ENCODE results near the gene SPINK2.

The SPINK2 gene

GRCh38 chr4:56788081-56788480 lies 33.4 kb downstream of the SPINK2 start:
- Histone ChIP-seq H3K23ac (ENCODE audit: low read length) (no peak overlapping the region), H3K79me2 (ENCODE audit: control insufficient read depth, insufficient read depth, low read length, poor library complexity) (no peaks in the 10 kb centered on the region), H3K79me1 (ENCODE audit: low read length) (no peaks in the 10 kb centered on the region), H3K27ac (ENCODE audit: low read depth, low read length) (no peak overlapping the region), H3K18ac (ENCODE audit: low read length) (no peak overlapping the region), H2AK5ac (ENCODE audit: low read length) (no peak overlapping the region), H3K27me3 (ENCODE audit: insufficient read depth, low read length) (no peaks in the 10 kb centered on the region), H3K4ac (ENCODE audit: low read depth, low read length) (no peak overlapping the region), H2BK5ac (ENCODE audit: low read depth, low read length, poor library complexity) (no peak overlapping the region), H4K91ac (ENCODE audit: low read depth, low read length) (no peak overlapping the region), H3K36me3 (ENCODE audit: control insufficient read depth in 1 of 2, insufficient read depth in 2 of 2, low read length in 2 of 2) (no peaks in the 10 kb centered on the region), H2AFZ (ENCODE audit: insufficient read depth, low read length, poor library complexity) (no peak overlapping the region), H2BK120ac (ENCODE audit: insufficient read depth, low read length, poor library complexity) (no peak overlapping the region), H2BK12ac (ENCODE audit: low read length) (no peak overlapping the region), H4K12ac (ENCODE audit: low read depth, low read length) (no peak overlapping the region), H3K14ac (ENCODE audit: low read length) (no peak overlapping the region), H3K4me2 (ENCODE audit: low read length) (no peak overlapping the region), H3K4me3 (ENCODE audit: low read depth, low read length) (no peak overlapping the region), H3K4me1 (ENCODE audit: control insufficient read depth in 1 of 2, insufficient read depth in 2 of 2, low read length in 2 of 2) (peaks cover 0 to 2% of the 10 kb centered on the region in 2 experiments), H3K9ac (ENCODE audit: low read length) (no peak overlapping the region), H4K8ac (ENCODE audit: low read depth, low read length) (no peak overlapping the region), H3K9me3 (ENCODE audit: insufficient read depth, low read depth, low read length) (no peaks in the 10 kb centered on the region)
- no CpG with 5 or more reads among the region's 7 CpGs for WGBS (ENCODE audit: extremely low coverage, insufficient coverage, insufficient read length)
- no peak for DNase-seq

GRCh38 chr4:56787380-56787779 lies 34.1 kb downstream of the SPINK2 start:
- WGBS (ENCODE audit: extremely low coverage, insufficient coverage, insufficient read length) = no CpG with 5 or more reads among the region's 6 CpGs
- Histone ChIP-seq H3K27me3 (ENCODE audit: insufficient read depth, low read length) (no peaks in the 10 kb centered on the region), H3K4me3 (ENCODE audit: low read depth, low read length) (no peak overlapping the region), H4K91ac (ENCODE audit: low read depth, low read length) (no peak overlapping the region), H2AK5ac (ENCODE audit: low read length) (no peak overlapping the region), H4K12ac (ENCODE audit: low read depth, low read length) (no peak overlapping the region), H3K4me2 (ENCODE audit: low read length) (no peak overlapping the region), H3K36me3 (ENCODE audit: control insufficient read depth in 1 of 2, insufficient read depth in 2 of 2, low read length in 2 of 2) (no peaks in the 10 kb centered on the region), H3K9me3 (ENCODE audit: insufficient read depth, low read depth, low read length) (no peaks in the 10 kb centered on the region), H3K27ac (ENCODE audit: low read depth, low read length) (no peak overlapping the region), H2BK5ac (ENCODE audit: low read depth, low read length, poor library complexity) (no peak overlapping the region), H3K4me1 (ENCODE audit: control insufficient read depth in 1 of 2, insufficient read depth in 2 of 2, low read length in 2 of 2) (peaks cover 0 to 2% of the 10 kb centered on the region in 2 experiments), H3K4ac (ENCODE audit: low read depth, low read length) (no peak overlapping the region), H3K79me1 (ENCODE audit: low read length) (no peaks in the 10 kb centered on the region), H3K18ac (ENCODE audit: low read length) (no peak overlapping the region), H2BK12ac (ENCODE audit: low read length) (no peak overlapping the region), H2AFZ (ENCODE audit: insufficient read depth, low read length, poor library complexity) (no peak overlapping the region), H3K9ac (ENCODE audit: low read length) (no peak overlapping the region), H3K23ac (ENCODE audit: low read length) (no peak overlapping the region), H3K14ac (ENCODE audit: low read length) (no peak overlapping the region), H4K8ac (ENCODE audit: low read depth, low read length) (no peak overlapping the region), H2BK120ac (ENCODE audit: insufficient read depth, low read length, poor library complexity) (no peak overlapping the region), H3K79me2 (ENCODE audit: control insufficient read depth, insufficient read depth, low read length, poor library complexity) (no peaks in the 10 kb centered on the region)
- DNase-seq = no peak

- Histone ChIP-seq H3K79me2 (ENCODE audit: control insufficient read depth, insufficient read depth, low read length, poor library complexity) (no peaks in the 10 kb centered on the region), H3K4me2 (ENCODE audit: low read length) (no peak overlapping the region), H3K36me3 (ENCODE audit: control insufficient read depth in 1 of 2, insufficient read depth in 2 of 2, low read length in 2 of 2) (no peaks in the 10 kb centered on the region), H3K4me3 (ENCODE audit: low read depth, low read length) (no peak overlapping the region), H3K27me3 (ENCODE audit: insufficient read depth, low read length) (no peaks in the 10 kb centered on the region), H3K14ac (ENCODE audit: low read length) (no peak overlapping the region), H4K8ac (ENCODE audit: low read depth, low read length) (no peak overlapping the region), H3K4me1 (ENCODE audit: control insufficient read depth in 1 of 2, insufficient read depth in 2 of 2, low read length in 2 of 2) (peaks cover 0 to 2% of the 10 kb centered on the region in 2 experiments), H2BK120ac (ENCODE audit: insufficient read depth, low read length, poor library complexity) (no peak overlapping the region), H3K27ac (ENCODE audit: low read depth, low read length) (no peak overlapping the region), H2AK5ac (ENCODE audit: low read length) (no peak overlapping the region), H2BK5ac (ENCODE audit: low read depth, low read length, poor library complexity) (no peak overlapping the region), H2BK12ac (ENCODE audit: low read length) (no peak overlapping the region), H3K18ac (ENCODE audit: low read length) (no peak overlapping the region), H3K23ac (ENCODE audit: low read length) (no peak overlapping the region), H2AFZ (ENCODE audit: insufficient read depth, low read length, poor library complexity) (no peak overlapping the region), H3K9ac (ENCODE audit: low read length) (no peak overlapping the region), H3K9me3 (ENCODE audit: insufficient read depth, low read depth, low read length) (no peaks in the 10 kb centered on the region), H3K79me1 (ENCODE audit: low read length) (no peaks in the 10 kb centered on the region), H4K91ac (ENCODE audit: low read depth, low read length) (no peak overlapping the region), H4K12ac (ENCODE audit: low read depth, low read length) (no peak overlapping the region), H3K4ac (ENCODE audit: low read depth, low read length) (no peak overlapping the region)
- no peak for DNase-seq
- WGBS (ENCODE audit: extremely low coverage, insufficient coverage, insufficient read length) = no CpG with 5 or more reads among the region's 9 CpGs
Measured at GRCh38 chr4:56786955-56787354, 34.5 kb downstream of the SPINK2 start.

- Histone ChIP-seq H3K18ac (ENCODE audit: low read length) (no peak overlapping the region), H3K36me3 (ENCODE audit: control insufficient read depth in 1 of 2, insufficient read depth in 2 of 2, low read length in 2 of 2) (no peaks in the 10 kb centered on the region), H2AK5ac (ENCODE audit: low read length) (no peak overlapping the region), H3K23ac (ENCODE audit: low read length) (no peak overlapping the region), H3K4me2 (ENCODE audit: low read length) (no peak overlapping the region), H3K27me3 (ENCODE audit: insufficient read depth, low read length) (no peaks in the 10 kb centered on the region), H4K12ac (ENCODE audit: low read depth, low read length) (no peak overlapping the region), H2BK120ac (ENCODE audit: insufficient read depth, low read length, poor library complexity) (no peak overlapping the region), H3K79me2 (ENCODE audit: control insufficient read depth, insufficient read depth, low read length, poor library complexity) (no peaks in the 10 kb centered on the region), H3K79me1 (ENCODE audit: low read length) (no peaks in the 10 kb centered on the region), H3K27ac (ENCODE audit: low read depth, low read length) (no peak overlapping the region), H2BK12ac (ENCODE audit: low read length) (no peak overlapping the region), H4K91ac (ENCODE audit: low read depth, low read length) (no peak overlapping the region), H3K4ac (ENCODE audit: low read depth, low read length) (no peak overlapping the region), H4K8ac (ENCODE audit: low read depth, low read length) (no peak overlapping the region), H3K14ac (ENCODE audit: low read length) (no peak overlapping the region), H3K9me3 (ENCODE audit: insufficient read depth, low read depth, low read length) (no peaks in the 10 kb centered on the region), H3K4me1 (ENCODE audit: control insufficient read depth in 1 of 2, insufficient read depth in 2 of 2, low read length in 2 of 2) (peaks cover 0 to 2% of the 10 kb centered on the region in 2 experiments), H3K9ac (ENCODE audit: low read length) (no peak overlapping the region), H3K4me3 (ENCODE audit: low read depth, low read length) (no peak overlapping the region), H2BK5ac (ENCODE audit: low read depth, low read length, poor library complexity) (no peak overlapping the region), H2AFZ (ENCODE audit: insufficient read depth, low read length, poor library complexity) (no peak overlapping the region)
- no peak for DNase-seq
- WGBS (ENCODE audit: extremely low coverage, insufficient coverage, insufficient read length) = no CpG with 5 or more reads among the region's 5 CpGs
Measured at GRCh38 chr4:56783986-56784385, 37.5 kb downstream of the SPINK2 start.
